ENCODE measurements around the gene TCTN1.
A peak's percentile ranks its signal among the peaks of the same experiment; 100 is the strongest.
"Not testable (repeated sequence)": the region's sequence is repeated elsewhere in the genome, so short reads cannot be mapped to it uniquely, and the experiment has no call there.

TCTN1 gene

GRCh38 chr12:110613771-110614684 lies at the start of gene TCTN1:
Gene TCTN1 (plus strand): TSS chr12:110614129. CDS start chr12:110614183, 54 bp downstream.
- peak; percentile 96 for FAIRE-seq
- DNase-seq (ENCODE audit: insufficient read length, low spot score), result peak; percentile 98

GRCh38 chr12:110564471-110564991 lies 49.4 kb upstream of the TCTN1 start:
- no peak for DNase-seq (ENCODE audit: insufficient read length, low spot score)
- no peak for FAIRE-seq

GRCh38 chr12:110565894-110566871 lies 47.7 kb upstream of the TCTN1 start:
- no peak for FAIRE-seq
- no peak for DNase-seq (ENCODE audit: insufficient read length, low spot score)

GRCh38 chr12:110566993-110567392 lies 46.9 kb upstream of the TCTN1 start:
- DNase-seq (ENCODE audit: insufficient read length, low spot score) (no peak), FAIRE-seq (no peak)

GRCh38 chr12:110568752-110569151 lies 45.2 kb upstream of the TCTN1 start:
- DNase-seq (ENCODE audit: insufficient read length, low spot score) (no peak), FAIRE-seq (no peak)

- not testable (repeated sequence) for DNase-seq (ENCODE audit: insufficient read length, low spot score); FAIRE-seq
Measured at GRCh38 chr12:110569838-110570237, 44.1 kb upstream of the TCTN1 start.

- not testable (repeated sequence) for DNase-seq (ENCODE audit: insufficient read length, low spot score); FAIRE-seq
Measured at GRCh38 chr12:110570798-110571197, 43.1 kb upstream of the TCTN1 start.

GRCh38 chr12:110574044-110574443 lies 39.9 kb upstream of the TCTN1 start:
- no peak for FAIRE-seq
- no peak for DNase-seq (ENCODE audit: insufficient read length, low spot score)

- DNase-seq (ENCODE audit: insufficient read length, low spot score); FAIRE-seq: not testable (repeated sequence)
Measured at GRCh38 chr12:110574717-110575230, 39.2 kb upstream of the TCTN1 start.

GRCh38 chr12:110575326-110575725 lies 38.6 kb upstream of the TCTN1 start:
- no peak for DNase-seq (ENCODE audit: insufficient read length, low spot score)

GRCh38 chr12:110576504-110576903 lies 37.4 kb upstream of the TCTN1 start:
- no peak for FAIRE-seq
- DNase-seq (ENCODE audit: insufficient read length, low spot score), result no peak

More at GRCh38 chr12:110575326-110575725, 38.6 kb upstream of the TCTN1 start:
- FAIRE-seq, result no peak

GRCh38 chr12:110577864-110578693 lies 35.9 kb upstream of the TCTN1 start:
- DNase-seq (ENCODE audit: insufficient read length, low spot score) (no peak), FAIRE-seq (no peak)

GRCh38 chr12:110578694-110579534 lies 35.0 kb upstream of the TCTN1 start:
- no peak for FAIRE-seq
- DNase-seq (ENCODE audit: insufficient read length, low spot score), result no peak

GRCh38 chr12:110579535-110580253 lies 34.2 kb upstream of the TCTN1 start:
- DNase-seq (ENCODE audit: insufficient read length, low spot score) (no peak), FAIRE-seq (no peak)

GRCh38 chr12:110581931-110582275 lies 32.0 kb upstream of the TCTN1 start:
- no peak for FAIRE-seq

GRCh38 chr12:110582276-110583136 lies 31.4 kb upstream of the TCTN1 start:
- FAIRE-seq (no peak), DNase-seq (ENCODE audit: insufficient read length, low spot score) (no peak)

More at GRCh38 chr12:110581931-110582275, 32.0 kb upstream of the TCTN1 start:
- no peak for DNase-seq (ENCODE audit: insufficient read length, low spot score)

Measured in HTR-8/SVneo (cell line).